K562 treated with DMSO at 1 percent for 48 hours (cell line): ENCODE results near the gene LRRN4. TPM values are rescaled to one million over a fixed set of nuclear protein-coding genes. Genes with fewer than 3 reads are reported as not detected.

ENCODE experiments used
- total RNA-seq: library from RNA; unstranded; fragments of 300-600 nt; gene quantifications from 2 replicates; pipeline ENCODE4 v1.2.3, GENCODE V29; 2022; ENCODE audit warnings: low replicate concordance; ENCODE audit errors: extremely low read depth

The LRRN4 gene
- not detected in 2 replicates for total RNA-seq

DNA sequence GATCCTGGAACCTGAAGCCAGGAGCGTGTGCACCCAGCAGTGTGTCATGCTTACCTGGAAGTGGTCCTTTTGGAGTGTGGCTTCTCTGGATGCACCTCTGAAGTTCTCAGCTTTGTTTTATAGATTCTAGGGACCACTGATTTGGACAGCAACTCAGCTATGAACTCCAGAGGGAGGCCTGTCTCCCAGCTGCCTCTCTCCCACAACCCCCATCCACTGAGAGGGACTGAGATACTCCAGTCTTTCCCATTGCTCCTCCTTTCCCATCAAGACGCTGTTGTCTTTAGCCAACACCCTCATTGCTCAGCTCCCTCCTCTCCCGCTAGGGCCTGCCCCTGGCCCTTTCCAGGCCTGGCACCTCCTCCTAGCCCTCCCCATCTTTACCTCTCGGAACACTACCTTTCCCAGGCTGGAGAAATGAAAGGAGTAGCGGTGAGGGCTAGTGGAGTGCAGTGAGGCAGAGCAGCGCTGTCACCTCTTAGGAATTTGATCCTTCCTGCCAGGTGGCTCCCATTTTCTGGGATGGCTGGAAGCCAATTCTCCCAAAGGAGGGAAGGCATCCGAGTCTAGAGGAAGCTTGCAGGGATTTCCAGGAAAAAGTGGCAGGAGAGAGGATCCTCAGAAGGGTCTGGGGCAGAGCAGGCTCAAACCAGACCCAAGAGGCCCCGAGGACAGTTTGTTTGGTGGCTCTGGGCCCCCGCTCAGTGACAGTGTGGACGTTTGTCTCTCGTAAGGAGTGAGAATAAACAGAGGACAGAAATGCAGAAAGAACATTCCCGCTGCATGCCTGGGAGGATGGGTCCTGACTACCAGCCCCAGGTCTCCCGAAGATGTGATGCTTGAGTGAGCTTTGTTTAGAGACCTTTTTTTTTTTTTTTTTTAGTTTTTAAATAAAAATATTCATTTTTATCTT lies at the start of gene LRRN4:
LRRN4 (minus strand) TSS at position 285 of the 913 bp plus-strand sequence. CDS start 1,261 bp downstream, outside the sequence.

Other genes with a start within 250 kb of the LRRN4 start
- gene CHGB, start 142.6 kb downstream of the LRRN4 start, total RNA-seq, result not detected in 2 replicates
- gene TRMT6, start 103.5 kb downstream of the LRRN4 start, total RNA-seq, result not detected in 2 replicates
- not detected in 2 replicates for gene MCM8, start 103.4 kb downstream of the LRRN4 start, total RNA-seq
- not detected in 2 replicates for gene CRLS1, start 47.9 kb downstream of the LRRN4 start, total RNA-seq
- gene FERMT1, start 69.0 kb upstream of the LRRN4 start, total RNA-seq, result not detected in 2 replicates